H9 (cell line): ENCODE results near the gene HMCES. TPM values are rescaled to one million over a fixed set of nuclear protein-coding genes. Genes with fewer than 3 reads are reported as not detected.

Experiments
- DNase-seq: peaks from one replicate; pipeline ENCODE4 v3.0.0-alpha.2; 2017
- H2AFZ ChIP-seq: one replicate; pipeline ENCODE4 v1.6.1; 2013; ENCODE audit warnings: mild to moderate bottlenecking, low read length, control low read depth, moderate library complexity
- H2AK5ac ChIP-seq: 2 replicates; pipeline ENCODE4 v1.6.1; 2013; ENCODE audit warnings: low read length, control low read depth, mixed read lengths; ENCODE audit not compliant: insufficient read length
- H2BK120ac ChIP-seq: one replicate; pipeline ENCODE4 v1.6.1; 2013; ENCODE audit warnings: low read depth, mild to moderate bottlenecking, low read length, control low read depth, inconsistent platforms; ENCODE audit not compliant: poor library complexity, severe bottlenecking
- H2BK12ac ChIP-seq: 2 replicates; pipeline ENCODE4 v1.6.1; 2013; ENCODE audit warnings: low read length, control low read depth, mixed read lengths, low read depth; ENCODE audit not compliant: insufficient read length
- H2BK15ac ChIP-seq: 2 replicates; pipeline ENCODE4 v1.6.1; 2013; ENCODE audit warnings: low read depth, low read length, control low read depth
- H2BK20ac ChIP-seq: one replicate; pipeline ENCODE4 v1.6.1; 2013; ENCODE audit warnings: low read depth, mild to moderate bottlenecking, low read length, control low read depth, inconsistent platforms; ENCODE audit not compliant: poor library complexity, severe bottlenecking
- H2BK5ac ChIP-seq: 2 replicates; pipeline ENCODE4 v1.6.1; 2013; ENCODE audit warnings: low read length, control low read depth, mixed read lengths; ENCODE audit not compliant: insufficient read length
- H3K14ac ChIP-seq: 2 replicates; pipeline ENCODE4 v1.6.1; 2013; ENCODE audit warnings: low read length, control low read depth; ENCODE audit not compliant: insufficient read depth
- H3K18ac ChIP-seq: 2 replicates; pipeline ENCODE4 v1.6.1; 2013; ENCODE audit warnings: low read depth, mild to moderate bottlenecking, mixed read lengths, low read length, control low read depth; ENCODE audit not compliant: insufficient read length
- H3K23ac ChIP-seq: 2 replicates; pipeline ENCODE4 v1.6.1; 2013; ENCODE audit warnings: low read length, control low read depth, mixed read lengths, low read depth; ENCODE audit not compliant: insufficient read length
- H3K23me2 ChIP-seq: 2 replicates; pipeline ENCODE4 v1.6.1; 2013; ENCODE audit warnings: low read depth, mild to moderate bottlenecking, mixed read lengths, low read length, control low read depth; ENCODE audit not compliant: insufficient read length, poor library complexity, severe bottlenecking
- H3K27ac ChIP-seq: 2 replicates; pipeline ENCODE4 v1.5.1; 2013; ENCODE audit warnings: low read length, control low read depth, mixed read lengths, low read depth; ENCODE audit not compliant: insufficient read length
- H3K27me3 ChIP-seq: 2 replicates; pipeline ENCODE4 v1.6.1; 2013; ENCODE audit warnings: low read length, control low read depth, inconsistent platforms; ENCODE audit not compliant: insufficient read depth
- H3K4ac ChIP-seq: 2 replicates; pipeline ENCODE4 v1.6.1; 2013; ENCODE audit warnings: low read depth, mild to moderate bottlenecking, control low read depth, inconsistent platforms, low read length, moderate library complexity
- H3K4me1 ChIP-seq: 2 replicates; pipeline ENCODE4 v1.6.1; 2013; ENCODE audit warnings: low read length, control low read depth, inconsistent platforms; ENCODE audit not compliant: insufficient read depth
- H3K4me2 ChIP-seq: 2 replicates; pipeline ENCODE4 v1.6.1; 2013; ENCODE audit warnings: low read length, control low read depth, mixed read lengths; ENCODE audit not compliant: insufficient read length, insufficient read depth
- H3K56ac ChIP-seq: 2 replicates; pipeline ENCODE4 v1.6.1; 2013; ENCODE audit warnings: low read depth, mild to moderate bottlenecking, mixed read lengths, low read length, control low read depth; ENCODE audit not compliant: insufficient read length
- H3K79me1 ChIP-seq: 2 replicates; pipeline ENCODE4 v1.6.1; 2013; ENCODE audit warnings: low read depth, mild to moderate bottlenecking, moderate library complexity, low read length, control low read depth, inconsistent platforms; ENCODE audit not compliant: insufficient read depth, poor library complexity, severe bottlenecking
- H3K79me2 ChIP-seq: 2 replicates; pipeline ENCODE4 v1.6.1; 2013; ENCODE audit warnings: low read length, control low read depth, inconsistent platforms; ENCODE audit not compliant: insufficient read depth
- H3K9ac ChIP-seq: 2 replicates; pipeline ENCODE4 v1.6.1; 2013; ENCODE audit warnings: low read length, control low read depth, mixed read lengths; ENCODE audit not compliant: insufficient read length; ENCODE audit errors: extremely low read depth
- H3K9me3 ChIP-seq: one replicate; pipeline ENCODE4 v1.6.1; 2013; ENCODE audit warnings: low read depth, low read length, inconsistent platforms; ENCODE audit not compliant: control insufficient read depth
- H3T11ph ChIP-seq: one replicate; pipeline ENCODE4 v1.6.1; 2013; ENCODE audit warnings: mild to moderate bottlenecking, low read length, control low read depth, inconsistent platforms
- H4K20me1 ChIP-seq: one replicate; pipeline ENCODE4 v1.6.1; 2013; ENCODE audit not compliant: control insufficient read depth, insufficient read length, insufficient read depth
- H4K5ac ChIP-seq: 2 replicates; pipeline ENCODE4 v1.6.1; 2013; ENCODE audit warnings: low read depth, mild to moderate bottlenecking, mixed read lengths, low read length, control low read depth; ENCODE audit not compliant: insufficient read length
- H4K8ac ChIP-seq: replicated peaks from 2 replicates; pipeline ENCODE4 v1.6.1; 2013; ENCODE audit warnings: low read length, control low read depth, mixed read lengths, low read depth; ENCODE audit not compliant: insufficient read length
- H4K91ac ChIP-seq: 2 replicates; pipeline ENCODE4 v1.6.1; 2013; ENCODE audit warnings: low read depth, mild to moderate bottlenecking, moderate library complexity, mixed read lengths, low read length, control low read depth; ENCODE audit not compliant: insufficient read length
- H3K27ac Mint-ChIP-seq, 3 experiments: 2 replicates in 2 of 3; 3 replicates in 1 of 3; pipeline ENCODE4 v1.8.0; 2020 to 2021; ENCODE audit warnings: mixed read lengths in 3 of 3, mild to moderate bottlenecking in 1 of 3, moderate library complexity in 1 of 3
- H3K27me3 Mint-ChIP-seq: 2 replicates; pipeline ENCODE4 v1.8.0; 2021; ENCODE audit warnings: low read depth, mild to moderate bottlenecking, moderate library complexity, mixed read lengths
- H3K36me3 Mint-ChIP-seq, 3 experiments: 2 replicates in 2 of 3; 3 replicates in 1 of 3; pipeline ENCODE4 v1.8.0; 2020 to 2021; ENCODE audit warnings: low read depth in 3 of 3, mixed read lengths in 3 of 3; ENCODE audit not compliant: insufficient read depth in 1 of 3
- H3K4me1 Mint-ChIP-seq, 2 experiments: 2 replicates each; pipeline ENCODE4 v1.8.0; 2020; ENCODE audit warnings: mixed read lengths in 2 of 2
- H3K4me3 Mint-ChIP-seq, 2 experiments: 2 replicates in 1 of 2; 3 replicates in 1 of 2; pipeline ENCODE4 v1.8.0; 2020 to 2021; ENCODE audit warnings: mild to moderate bottlenecking in 2 of 2, mixed read lengths in 2 of 2, moderate library complexity in 1 of 2
- H3K9me3 Mint-ChIP-seq, 2 experiments: 2 replicates in 1 of 2; 3 replicates in 1 of 2; pipeline ENCODE4 v1.8.0; 2020; ENCODE audit warnings: mild to moderate bottlenecking in 2 of 2, mixed read lengths in 2 of 2, moderate library complexity in 1 of 2
- WGBS: extraction: QIAGEN DNeasy Blood & Tissue Kit; methylation state at CpG from one replicate; pipeline ENCODE4 v1.1.7; 2013; ENCODE audit warnings: missing lambda C conversion rate, low lambda C conversion rate, mixed read lengths; ENCODE audit not compliant: insufficient read length; ENCODE audit errors: extremely low coverage; 5-methylcytosine and 5-hydroxymethylcytosine counted together
- total RNA-seq: library from RNA; stranded (reverse); gene quantifications from 2 replicates; pipeline ENCODE4 v1.2.1, GENCODE V29; 2021
- TF ChIP-seq, protein P1 (sequence below): fragments of 200-600 bp; sonication (generic); conservative IDR thresholded peaks from 3 replicates; pipeline ENCODE4 v1.8.0; 2021; ENCODE audit warnings: antibody characterized with exemption, mild to moderate bottlenecking

Gene HMCES
- total RNA-seq, 1 experiment from 2014 or later: 52.4 TPM

DNA sequence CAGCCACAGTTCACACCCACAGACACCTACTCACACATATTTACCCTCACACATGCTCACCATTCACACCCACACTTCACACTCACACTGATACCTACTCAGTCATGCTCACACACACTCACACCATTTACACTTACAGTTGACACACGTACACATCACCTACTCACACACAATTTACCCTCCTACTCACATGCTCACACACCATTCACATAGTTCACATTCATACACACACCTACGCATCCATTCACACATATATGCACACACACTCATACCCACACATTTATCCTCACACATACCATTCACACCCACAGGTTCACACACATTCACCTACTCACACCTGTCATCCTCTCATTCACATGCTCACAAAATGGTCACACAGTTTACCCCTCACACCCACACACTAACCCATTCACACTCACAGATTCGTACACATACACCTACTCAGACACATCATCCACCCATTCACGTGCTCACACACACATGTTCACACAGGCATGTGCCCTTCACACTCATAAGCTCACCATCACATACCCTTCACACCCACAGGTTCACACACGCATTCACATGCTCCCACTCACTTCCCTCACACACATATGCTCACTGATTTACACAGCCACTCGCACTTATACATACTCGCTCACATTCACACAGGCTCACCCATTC, 42.3 kb downstream of the HMCES start:
- 100% methylated on average over 5 of the region's 7 CpGs for WGBS
- H3K27me3 ChIP-seq: no peaks in the 10 kb centered on the region
- no peaks in the 10 kb centered on the region for H3K4me1 ChIP-seq
- Mint-ChIP-seq H3K4me1 (peaks cover 3% of the 10 kb centered on the region in 2 experiments; a peak in 1 of 4 replicates), H3K36me3 (peaks cover 3 to 20% (median 9%) of the 10 kb centered on the region in 3 experiments; a peak in 5 of 7 replicates), H3K27me3 (no peaks in the 10 kb centered on the region; the same call in none of the 2 replicates), H3K27ac (no peak overlapping the region), H3K4me3 (no peak overlapping the region), H3K9me3 (no peaks in the 10 kb centered on the region)
- no peak overlapping the region for H2BK120ac ChIP-seq
- no peak overlapping the region for H2AK5ac ChIP-seq
- H3T11ph ChIP-seq: no peak overlapping the region
- peak overlapping the region; percentile 23 for H3K23ac ChIP-seq
- no peak overlapping the region for H2BK20ac ChIP-seq
- H4K5ac ChIP-seq: no peak overlapping the region
- no peak overlapping the region for H4K91ac ChIP-seq
- H2BK15ac ChIP-seq: no peak overlapping the region
- H2BK12ac ChIP-seq: no peak overlapping the region
- H2AFZ ChIP-seq: no peak overlapping the region
- H3K9ac ChIP-seq: no peak overlapping the region
- H3K27ac ChIP-seq: no peak overlapping the region
- H3K79me2 ChIP-seq: no peaks in the 10 kb centered on the region
- no peak overlapping the region for H4K8ac ChIP-seq
- no peak for DNase-seq
- no peak overlapping the region for H3K18ac ChIP-seq
- TF ChIP-seq, protein P1, sequence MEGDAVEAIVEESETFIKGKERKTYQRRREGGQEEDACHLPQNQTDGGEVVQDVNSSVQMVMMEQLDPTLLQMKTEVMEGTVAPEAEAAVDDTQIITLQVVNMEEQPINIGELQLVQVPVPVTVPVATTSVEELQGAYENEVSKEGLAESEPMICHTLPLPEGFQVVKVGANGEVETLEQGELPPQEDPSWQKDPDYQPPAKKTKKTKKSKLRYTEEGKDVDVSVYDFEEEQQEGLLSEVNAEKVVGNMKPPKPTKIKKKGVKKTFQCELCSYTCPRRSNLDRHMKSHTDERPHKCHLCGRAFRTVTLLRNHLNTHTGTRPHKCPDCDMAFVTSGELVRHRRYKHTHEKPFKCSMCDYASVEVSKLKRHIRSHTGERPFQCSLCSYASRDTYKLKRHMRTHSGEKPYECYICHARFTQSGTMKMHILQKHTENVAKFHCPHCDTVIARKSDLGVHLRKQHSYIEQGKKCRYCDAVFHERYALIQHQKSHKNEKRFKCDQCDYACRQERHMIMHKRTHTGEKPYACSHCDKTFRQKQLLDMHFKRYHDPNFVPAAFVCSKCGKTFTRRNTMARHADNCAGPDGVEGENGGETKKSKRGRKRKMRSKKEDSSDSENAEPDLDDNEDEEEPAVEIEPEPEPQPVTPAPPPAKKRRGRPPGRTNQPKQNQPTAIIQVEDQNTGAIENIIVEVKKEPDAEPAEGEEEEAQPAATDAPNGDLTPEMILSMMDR: no peak
- no peaks in the 10 kb centered on the region for H3K23me2 ChIP-seq
- no peaks in the 10 kb centered on the region for H3K9me3 ChIP-seq
- H3K56ac ChIP-seq: no peak overlapping the region
- no peak overlapping the region for H3K14ac ChIP-seq
- no peak overlapping the region for H2BK5ac ChIP-seq
- no peaks in the 10 kb centered on the region for H4K20me1 ChIP-seq
- H3K4me2 ChIP-seq: no peak overlapping the region
- no peaks in the 10 kb centered on the region for H3K79me1 ChIP-seq
- H3K4ac ChIP-seq: no peak overlapping the region
